ENCODE data around the gene INO80D.
"Not testable (repeated sequence)": the region's sequence is repeated elsewhere in the genome, so short reads cannot be mapped to it uniquely, and the experiment has no call there.

Gene INO80D

DNA sequence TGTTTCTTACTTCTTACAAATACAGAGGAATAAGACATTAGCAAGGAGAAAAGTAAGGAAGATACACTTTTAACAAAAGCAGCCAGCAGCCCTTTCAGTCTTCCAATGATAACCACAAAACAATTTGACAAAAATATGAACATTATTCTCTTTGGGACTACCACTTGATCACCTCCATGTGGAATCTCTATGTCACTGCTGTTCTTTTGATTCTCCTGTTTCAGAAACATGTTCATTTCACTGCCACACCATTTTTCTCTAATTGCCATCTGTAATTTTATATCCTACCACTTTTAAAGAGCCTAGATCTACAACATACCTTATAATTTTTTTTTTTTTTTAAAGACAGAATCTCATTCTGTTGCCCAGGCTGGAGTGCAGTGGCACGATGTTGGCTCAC is 10.9 kb downstream of the INO80D start:
- in situ Hi-C loops (cut with HindIII; ENCODE audit: low pct_unique_long_range_greater_than_20kb, low sequenced_read_pairs), result no loop called here
- TF ChIP-seq JUND (IDR thresholded peaks at IDR 0.05; ENCODE audit: low read depth), result no peak
- no peak for DNase-seq (ENCODE audit: low read depth in 1 of 2, low spot score in 1 of 2)

DNA sequence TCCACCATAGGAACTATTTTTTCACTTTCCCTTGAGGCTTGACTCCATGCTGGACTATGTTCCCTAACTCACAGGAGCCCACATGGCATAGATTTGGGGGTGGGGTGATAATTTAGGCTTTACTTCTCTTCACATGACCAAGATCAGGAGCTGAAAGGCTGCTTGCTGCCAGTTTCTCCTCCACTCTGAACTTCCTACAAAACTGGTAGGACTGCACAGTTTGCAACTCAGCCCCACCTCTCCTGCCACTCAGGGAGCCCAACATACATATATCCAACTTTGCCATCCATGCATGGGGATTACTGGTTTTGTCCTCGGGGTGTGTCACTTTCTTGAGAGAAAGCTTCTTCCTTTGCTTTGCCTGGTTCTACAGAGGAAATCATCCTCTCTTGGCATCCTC is 14.2 kb downstream of the INO80D start:
- no peak for TF ChIP-seq JUND (IDR thresholded peaks at IDR 0.05; ENCODE audit: low read depth)
- in situ Hi-C loops (cut with HindIII; ENCODE audit: low pct_unique_long_range_greater_than_20kb, low sequenced_read_pairs), result no loop called here
- DNase-seq (ENCODE audit: low read depth in 1 of 2, low spot score in 1 of 2), result peak in 1 of 2 experiments; percentile 51

DNA sequence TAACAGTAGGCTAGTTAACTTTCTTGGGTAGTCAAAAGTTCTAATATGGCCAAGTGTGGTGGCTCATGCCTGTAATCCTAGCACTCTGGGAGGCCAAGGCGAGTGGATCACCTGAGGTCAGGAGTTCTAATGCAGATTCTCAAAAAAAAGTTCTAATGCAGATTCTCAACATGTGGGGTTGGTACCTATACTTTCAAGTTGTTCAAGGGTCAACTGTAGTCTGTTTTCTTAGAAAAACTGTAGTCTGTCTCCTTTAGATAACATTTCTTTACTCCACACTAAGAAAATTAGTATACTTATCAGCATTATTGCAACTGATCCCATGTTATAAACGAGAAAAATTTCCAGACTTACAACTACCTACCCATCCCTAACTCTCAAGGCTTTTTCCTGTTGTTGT is 16.6 kb downstream of the INO80D start:
- DNase-seq (ENCODE audit: low read depth in 1 of 2, low spot score in 1 of 2), result no peak
- in situ Hi-C loops (cut with HindIII; ENCODE audit: low pct_unique_long_range_greater_than_20kb, low sequenced_read_pairs), result no loop called here
- no peak for TF ChIP-seq JUND (IDR thresholded peaks at IDR 0.05; ENCODE audit: low read depth)

DNA sequence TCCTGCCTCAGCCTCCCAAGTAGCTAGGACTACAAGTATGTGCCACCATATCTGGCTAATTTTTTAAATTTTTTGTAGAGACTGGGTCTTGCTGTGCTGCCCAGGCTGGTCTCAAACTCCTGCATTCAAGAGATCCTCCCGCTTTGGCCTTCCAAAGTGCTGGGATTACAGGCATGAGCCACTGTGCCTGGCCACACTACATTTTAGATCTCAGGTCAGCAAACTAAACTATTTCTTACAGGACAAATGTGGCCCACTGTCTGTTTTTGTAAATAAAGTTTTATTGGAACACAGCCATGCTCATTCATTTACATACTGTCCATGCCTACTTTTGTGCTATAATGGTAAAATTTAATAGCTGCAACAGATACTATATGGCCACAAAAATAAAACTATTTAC is 17.8 kb downstream of the INO80D start:
- DNase-seq (ENCODE audit: low read depth in 1 of 2, low spot score in 1 of 2), result no peak
- TF ChIP-seq JUND (IDR thresholded peaks at IDR 0.05; ENCODE audit: low read depth), result no peak
- in situ Hi-C loops (cut with HindIII; ENCODE audit: low pct_unique_long_range_greater_than_20kb, low sequenced_read_pairs), result no loop called here

DNA sequence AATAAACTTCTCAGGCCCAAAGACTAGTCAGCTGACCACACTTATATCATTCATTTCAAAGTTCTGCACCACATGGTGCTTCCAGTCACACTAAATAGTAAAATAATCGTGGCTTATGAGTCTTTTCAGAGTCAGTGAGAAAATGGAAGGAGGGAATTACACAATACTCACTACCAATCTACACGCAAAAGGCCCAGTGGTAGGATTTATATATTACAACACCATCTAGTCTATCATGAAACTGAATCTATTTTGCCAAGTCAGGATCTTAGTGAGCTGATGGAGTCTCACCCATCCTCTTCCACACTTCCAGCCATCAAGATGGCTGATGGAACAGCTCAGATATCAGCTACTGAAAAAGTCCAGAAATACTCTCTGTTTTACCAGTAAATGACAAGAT is 21.9 kb downstream of the INO80D start:
- in situ Hi-C loops (cut with HindIII; ENCODE audit: low pct_unique_long_range_greater_than_20kb, low sequenced_read_pairs), result no loop called here
- no peak for TF ChIP-seq JUND (IDR thresholded peaks at IDR 0.05; ENCODE audit: low read depth)
- DNase-seq (ENCODE audit: low read depth in 1 of 2, low spot score in 1 of 2), result no peak

DNA sequence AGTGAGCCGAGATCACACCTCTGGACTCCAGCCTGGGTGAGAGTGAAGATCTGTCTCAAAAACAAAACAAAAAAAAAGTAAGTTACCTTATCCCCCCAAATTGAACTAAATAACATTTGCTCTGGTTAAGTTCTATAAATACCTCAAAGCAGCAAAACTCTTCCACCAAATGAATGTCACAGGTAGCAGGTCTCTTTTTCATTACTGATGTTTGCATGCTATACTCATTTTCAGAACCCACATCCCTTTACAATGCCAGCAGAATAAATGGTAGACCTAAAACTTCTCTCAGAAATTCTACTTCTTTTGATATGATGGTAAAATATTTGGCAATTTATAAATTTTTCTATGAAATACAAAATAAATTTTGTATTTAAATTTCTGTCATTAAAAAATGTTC is 22.3 kb downstream of the INO80D start:
- TF ChIP-seq JUND (IDR thresholded peaks at IDR 0.05; ENCODE audit: low read depth), result no peak
- no peak for DNase-seq (ENCODE audit: low read depth in 1 of 2, low spot score in 1 of 2)
- in situ Hi-C loops (cut with HindIII; ENCODE audit: low pct_unique_long_range_greater_than_20kb, low sequenced_read_pairs), result no loop called here

DNA sequence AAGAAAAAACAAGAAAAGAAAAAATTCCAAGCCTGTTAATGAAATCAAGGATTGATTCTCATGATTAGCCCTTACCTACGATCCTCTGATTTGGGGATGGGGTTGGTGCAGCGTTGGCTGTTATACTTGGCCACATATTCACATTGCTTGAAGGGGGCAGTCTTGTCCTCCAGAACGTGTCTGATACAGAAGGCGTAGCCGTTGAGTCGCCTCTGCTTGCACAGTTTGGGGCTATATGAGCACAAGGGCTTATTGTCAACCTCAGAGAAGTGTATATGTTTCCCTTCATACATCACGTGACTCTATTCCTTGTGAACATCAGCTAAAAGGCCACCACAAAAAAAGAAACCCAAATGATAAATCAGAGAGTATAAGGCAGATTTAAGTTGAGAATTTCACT is 23.2 kb downstream of the INO80D start:
- in situ Hi-C loops (cut with HindIII; ENCODE audit: low pct_unique_long_range_greater_than_20kb, low sequenced_read_pairs), result no loop called here
- no peak for DNase-seq (ENCODE audit: low read depth in 1 of 2, low spot score in 1 of 2)
- TF ChIP-seq JUND (IDR thresholded peaks at IDR 0.05; ENCODE audit: low read depth), result no peak

DNA sequence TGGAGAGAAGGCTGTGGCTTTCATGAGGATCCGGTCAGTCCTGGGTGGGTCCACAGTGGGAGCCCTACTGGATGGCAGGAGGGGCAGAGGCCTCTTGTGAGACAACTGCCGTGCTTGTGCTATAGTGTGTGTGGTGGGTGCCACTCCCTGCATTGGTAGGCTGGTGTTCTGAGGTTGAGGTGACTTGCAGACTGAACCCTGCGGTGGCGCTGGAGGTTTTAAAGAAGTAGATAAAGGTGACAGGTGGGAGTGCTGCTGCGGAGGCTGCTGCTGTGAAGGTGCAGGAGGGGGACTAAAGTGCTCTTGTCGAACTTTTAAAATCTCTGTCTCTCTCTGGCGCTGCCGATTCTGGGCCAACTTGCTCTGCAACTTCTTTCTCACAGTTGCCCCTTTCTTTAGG is 29.7 kb downstream of the INO80D start:
- no peak for TF ChIP-seq JUND (IDR thresholded peaks at IDR 0.05; ENCODE audit: low read depth)
- in situ Hi-C loops (cut with HindIII; ENCODE audit: low pct_unique_long_range_greater_than_20kb, low sequenced_read_pairs), result no loop called here
- DNase-seq (ENCODE audit: low read depth in 1 of 2, low spot score in 1 of 2), result no peak

DNA sequence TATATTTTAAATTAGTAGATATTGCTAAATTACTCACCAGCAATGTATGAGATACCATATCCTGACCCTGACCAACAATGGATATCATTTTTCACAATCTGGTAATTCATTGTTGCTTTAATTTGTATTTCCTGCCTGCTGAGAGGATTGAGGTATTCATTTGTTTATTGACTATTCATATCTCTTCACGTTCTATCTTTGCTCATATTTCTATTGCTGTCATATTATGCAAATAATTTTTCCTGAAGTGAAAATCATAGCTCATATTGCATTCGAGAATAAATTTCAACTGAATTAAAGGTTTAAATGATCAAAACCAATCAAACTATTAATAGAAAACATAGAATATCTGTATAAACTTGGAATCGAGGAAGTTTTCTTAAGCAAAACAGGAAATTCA is 31.0 kb downstream of the INO80D start:
- TF ChIP-seq JUND (IDR thresholded peaks at IDR 0.05; ENCODE audit: low read depth), result no peak
- no peak for DNase-seq (ENCODE audit: low read depth in 1 of 2, low spot score in 1 of 2)
- in situ Hi-C loops (cut with HindIII; ENCODE audit: low pct_unique_long_range_greater_than_20kb, low sequenced_read_pairs), result no loop called here

DNA sequence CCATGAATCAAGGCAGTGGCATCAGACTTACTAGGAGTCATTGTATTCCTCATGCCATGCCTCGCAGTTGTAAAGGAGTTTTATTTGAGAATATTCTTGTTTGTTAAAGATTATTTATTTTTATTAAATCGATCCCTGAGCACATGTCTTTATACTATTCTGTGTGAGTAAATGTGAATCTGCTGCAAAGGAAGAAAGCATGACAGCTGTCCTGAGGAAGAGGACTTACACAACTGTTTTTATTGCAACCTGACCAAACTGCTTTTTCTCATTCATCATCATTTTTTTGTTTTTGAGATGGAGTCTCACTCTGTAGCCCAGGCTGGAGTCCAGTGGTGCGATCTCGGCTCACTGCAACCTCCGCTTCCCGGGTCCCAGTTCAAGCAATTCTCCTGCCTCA is 34.1 kb downstream of the INO80D start:
- no peak for TF ChIP-seq JUND (IDR thresholded peaks at IDR 0.05; ENCODE audit: low read depth)
- in situ Hi-C loops (cut with HindIII; ENCODE audit: low pct_unique_long_range_greater_than_20kb, low sequenced_read_pairs), result no loop called here
- no peak for DNase-seq (ENCODE audit: low read depth in 1 of 2, low spot score in 1 of 2)

DNA sequence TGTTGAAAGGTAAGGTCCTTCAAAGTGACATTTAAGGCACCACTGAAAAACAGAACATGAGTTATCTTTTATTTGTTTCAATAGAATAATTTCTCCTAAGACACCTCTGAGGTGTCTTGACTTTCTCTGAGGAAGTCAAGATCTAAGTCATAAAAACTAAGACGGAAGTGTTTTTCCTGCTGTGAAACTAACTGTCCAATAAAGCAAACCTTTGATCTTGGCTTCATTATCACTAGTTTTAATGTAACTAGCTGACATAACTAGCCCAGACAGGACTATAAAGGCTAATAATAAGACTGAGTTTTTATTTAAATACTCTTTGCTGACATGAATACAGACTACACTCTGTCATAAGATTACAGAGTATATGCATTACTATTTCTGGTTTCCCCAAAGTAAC is 36.6 kb downstream of the INO80D start:
- in situ Hi-C loops (cut with HindIII; ENCODE audit: low pct_unique_long_range_greater_than_20kb, low sequenced_read_pairs), result no loop called here
- no peak for DNase-seq (ENCODE audit: low read depth in 1 of 2, low spot score in 1 of 2)
- TF ChIP-seq JUND (IDR thresholded peaks at IDR 0.05; ENCODE audit: low read depth), result no peak

DNA sequence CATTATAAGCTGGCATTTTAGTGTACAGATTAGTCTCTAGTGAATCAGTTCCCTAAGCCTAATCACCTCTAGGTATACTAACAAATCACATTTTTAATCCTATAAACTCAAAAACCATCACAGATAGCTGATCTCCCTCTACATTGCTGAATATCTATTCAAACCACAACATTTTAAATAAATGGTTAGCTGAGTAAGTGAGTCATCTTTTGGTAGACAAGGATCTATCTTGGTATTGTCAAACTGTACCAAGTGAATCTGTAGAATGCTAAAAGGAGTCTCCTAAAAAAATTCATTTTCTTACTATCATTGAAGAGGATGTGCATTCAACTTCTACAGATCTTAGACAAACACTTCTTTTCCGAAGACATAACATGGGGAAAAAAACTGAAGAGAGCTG is 40.7 kb downstream of the INO80D start:
- in situ Hi-C loops (cut with HindIII; ENCODE audit: low pct_unique_long_range_greater_than_20kb, low sequenced_read_pairs), result no loop called here
- no peak for DNase-seq (ENCODE audit: low read depth in 1 of 2, low spot score in 1 of 2)
- TF ChIP-seq JUND (IDR thresholded peaks at IDR 0.05; ENCODE audit: low read depth), result no peak

DNA sequence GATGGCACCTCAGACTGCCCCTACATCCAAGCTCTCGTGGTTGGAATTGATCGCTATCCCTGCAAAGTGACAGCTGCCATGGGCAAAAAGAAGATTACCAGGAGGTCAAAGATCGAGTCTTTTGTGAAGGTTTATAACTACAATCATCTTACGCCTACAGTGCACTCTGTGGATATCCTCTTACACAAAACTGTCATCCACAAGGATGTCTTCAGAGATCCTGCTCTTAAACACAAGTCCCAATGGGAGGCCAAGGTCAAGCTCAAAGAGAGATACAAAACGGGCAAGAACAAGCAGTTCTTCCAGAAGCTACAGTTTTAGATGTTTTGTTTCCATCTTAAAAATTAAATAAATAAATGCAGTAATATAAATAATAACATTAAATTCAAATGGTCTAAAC is 45.4 kb downstream of the INO80D start:
- no peak for TF ChIP-seq JUND (IDR thresholded peaks at IDR 0.05; ENCODE audit: low read depth)
- in situ Hi-C loops (cut with HindIII; ENCODE audit: low pct_unique_long_range_greater_than_20kb, low sequenced_read_pairs), result no loop called here

DNA sequence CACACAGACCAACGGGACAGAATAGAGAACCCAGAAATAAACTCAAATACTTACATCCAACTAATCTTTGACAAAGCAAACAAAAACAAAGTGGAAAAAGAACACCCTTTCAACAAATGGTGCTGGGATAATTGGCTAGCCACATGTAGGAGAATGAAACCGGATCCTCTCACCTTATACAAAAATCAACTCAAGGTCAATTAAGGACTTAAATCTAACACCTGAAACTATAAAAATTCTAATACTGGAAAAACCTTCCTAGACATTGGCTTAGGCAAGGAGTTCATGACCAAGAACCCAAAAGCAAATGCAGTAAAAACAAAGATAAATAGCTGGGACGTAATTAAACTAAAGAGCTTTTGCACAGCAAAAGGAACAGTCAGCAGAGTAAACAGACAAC is 50.6 kb downstream of the INO80D start:
- in situ Hi-C loops (cut with HindIII; ENCODE audit: low pct_unique_long_range_greater_than_20kb, low sequenced_read_pairs); DNase-seq (ENCODE audit: low read depth in 1 of 2, low spot score in 1 of 2): not testable (repeated sequence)

More for the DNA sequence above, 45.4 kb downstream of the INO80D start:
- no peak for DNase-seq (ENCODE audit: low read depth in 1 of 2, low spot score in 1 of 2)

DNA sequence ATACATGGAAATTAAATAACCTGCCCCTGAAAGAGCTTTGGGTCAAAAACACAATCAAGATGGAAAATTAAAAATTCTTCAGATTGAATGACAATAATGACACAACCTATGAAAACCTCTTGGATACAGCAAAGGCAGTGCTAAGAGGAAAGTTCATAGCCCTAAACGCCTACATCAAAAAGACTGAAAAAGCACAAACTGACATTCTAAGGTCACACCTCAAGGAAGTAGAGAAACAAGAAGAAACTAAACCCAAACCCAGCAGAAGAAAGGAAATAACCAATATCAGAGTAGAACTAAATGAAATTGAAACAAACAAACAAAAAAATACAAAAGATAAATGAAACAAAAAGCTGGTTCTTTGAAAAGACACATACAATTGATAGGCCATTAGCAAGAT is 52.5 kb downstream of the INO80D start:
- in situ Hi-C loops (cut with HindIII; ENCODE audit: low pct_unique_long_range_greater_than_20kb, low sequenced_read_pairs); DNase-seq (ENCODE audit: low read depth in 1 of 2, low spot score in 1 of 2): not testable (repeated sequence)
